Mesodermal cell (in vitro differentiated cells): ENCODE data around the gene R3HCC1L.
"Not testable (repeated sequence)": the region's sequence is repeated elsewhere in the genome, so short reads cannot be mapped to it uniquely, and the experiment has no call there.

Experiments
- H3K27ac ChIP-seq: 2 replicates; pipeline ENCODE4 v1.7.0; 2013; ENCODE audit warnings: mild to moderate bottlenecking, low read depth, low read length, moderate library complexity; ENCODE audit not compliant: severe bottlenecking
- H3K36me3 ChIP-seq: 2 replicates; pipeline ENCODE4 v1.7.1; 2013; ENCODE audit warnings: mild to moderate bottlenecking, low read length, moderate library complexity; ENCODE audit not compliant: control insufficient read depth, insufficient read depth
- H3K4me1 ChIP-seq: one replicate; pipeline ENCODE4 v1.7.1; 2013; ENCODE audit warnings: mild to moderate bottlenecking, low read length; ENCODE audit not compliant: insufficient read depth, control insufficient read depth, poor library complexity, severe bottlenecking
- H3K4me3 ChIP-seq: 2 replicates; pipeline ENCODE4 v1.7.0; 2013; ENCODE audit warnings: low read length, control low read depth, mild to moderate bottlenecking; ENCODE audit not compliant: insufficient read depth, poor library complexity, severe bottlenecking; ENCODE audit errors: extremely low read depth
- H3K9me3 ChIP-seq: 2 replicates; pipeline ENCODE4 v1.7.1; 2013; ENCODE audit warnings: mild to moderate bottlenecking, low read length, moderate library complexity; ENCODE audit not compliant: control insufficient read depth
- WGBS, 2 experiments: methylation state at CpG; one replicate each; pipeline ENCODE4 v1.1.5; 2013; ENCODE audit warnings: missing lambda C conversion rate in 2 of 2; ENCODE audit not compliant: insufficient coverage in 2 of 2; 5-methylcytosine and 5-hydroxymethylcytosine counted together

The R3HCC1L gene

GRCh38 chr10:98226508-98227144 is 92.2 kb downstream of the R3HCC1L start:
- no peak overlapping the region for H3K27ac ChIP-seq
- H3K36me3 ChIP-seq: peaks cover 10% of the 10 kb centered on the region
- no CpG with 5 or more reads among the region's 1 CpG for WGBS, 2 experiments
- peaks cover 9% of the 10 kb centered on the region for H3K9me3 ChIP-seq
- H3K4me3 ChIP-seq: no peak overlapping the region
- no peaks in the 10 kb centered on the region for H3K4me1 ChIP-seq

- H3K4me3 ChIP-seq, H3K9me3 ChIP-seq, H3K4me1 ChIP-seq, H3K27ac ChIP-seq: not testable (repeated sequence)
- WGBS, 2 experiments: no CpG with 5 or more reads among the region's 3 CpGs
- peaks cover 15% of the 10 kb centered on the region for H3K36me3 ChIP-seq
Observed at GRCh38 chr10:98227713-98228112, 93.3 kb downstream of the R3HCC1L start.

- not testable (repeated sequence) for H3K4me3 ChIP-seq, H3K9me3 ChIP-seq, H3K27ac ChIP-seq, H3K4me1 ChIP-seq
- peaks cover 15% of the 10 kb centered on the region for H3K36me3 ChIP-seq
- no CpG with 5 or more reads among the region's 1 CpG for WGBS, 2 experiments
Observed at GRCh38 chr10:98228266-98228665, 93.8 kb downstream of the R3HCC1L start.

GRCh38 chr10:98231417-98231816 is 97.0 kb downstream of the R3HCC1L start:
- H3K4me3 ChIP-seq: no peak overlapping the region
- no peaks in the 10 kb centered on the region for H3K4me1 ChIP-seq
- no peak overlapping the region for H3K27ac ChIP-seq
- H3K36me3 ChIP-seq: peaks cover 27% of the 10 kb centered on the region
- H3K9me3 ChIP-seq: peaks cover 5% of the 10 kb centered on the region
- 100% methylated on average over 1 to 3 of the region's 4 CpGs for WGBS, 2 experiments

GRCh38 chr10:98235846-98236245 is 101.4 kb downstream of the R3HCC1L start:
- H3K4me3 ChIP-seq: no peak overlapping the region
- no peaks in the 10 kb centered on the region for H3K4me1 ChIP-seq
- WGBS, 2 experiments: 77 to 97% methylated on average over 3 to 5 of the region's 5 CpGs
- no peaks in the 10 kb centered on the region for H3K9me3 ChIP-seq
- H3K27ac ChIP-seq: no peak overlapping the region
- H3K36me3 ChIP-seq: peaks cover 52% of the 10 kb centered on the region

- Histone ChIP-seq H3K4me3 (no peak overlapping the region), H3K36me3 (peaks cover 47% of the 10 kb centered on the region), H3K9me3 (no peaks in the 10 kb centered on the region), H3K4me1 (no peaks in the 10 kb centered on the region), H3K27ac (no peak overlapping the region)
- 95 to 100% methylated on average over 4 of the region's 5 CpGs for WGBS, 2 experiments
Observed at GRCh38 chr10:98236862-98237261, 102.4 kb downstream of the R3HCC1L start.

GRCh38 chr10:98238391-98238790 is 103.9 kb downstream of the R3HCC1L start:
- WGBS, 2 experiments: 100% methylated on average over 1 of the region's 1 CpG; no CpG with 5 or more reads in 1 of the 2 experiments
- Histone ChIP-seq H3K36me3 (peaks cover 43% of the 10 kb centered on the region), H3K9me3 (no peaks in the 10 kb centered on the region), H3K4me3 (no peak overlapping the region), H3K4me1 (no peaks in the 10 kb centered on the region), H3K27ac (no peak overlapping the region)

GRCh38 chr10:98240524-98240923 is 106.1 kb downstream of the R3HCC1L start:
- no CpG with 5 or more reads among the region's 3 CpGs for WGBS, 2 experiments
- H3K36me3 ChIP-seq: peaks cover 55% of the 10 kb centered on the region
- no peaks in the 10 kb centered on the region for H3K4me1 ChIP-seq
- no peak overlapping the region for H3K4me3 ChIP-seq
- no peaks in the 10 kb centered on the region for H3K9me3 ChIP-seq
- H3K27ac ChIP-seq: no peak overlapping the region

GRCh38 chr10:98242823-98243222 is 108.4 kb downstream of the R3HCC1L start:
- Histone ChIP-seq H3K4me1 (peaks cover 18% of the 10 kb centered on the region), H3K36me3 (peaks cover 48% of the 10 kb centered on the region), H3K9me3 (no peaks in the 10 kb centered on the region), H3K27ac (no peak overlapping the region), H3K4me3 (no peak overlapping the region)
- WGBS, 2 experiments: no CpG with 5 or more reads among the region's 1 CpG

- WGBS, 2 experiments: 94 to 100% methylated on average over 1 to 2 of the region's 5 CpGs
- Histone ChIP-seq H3K36me3 (peaks cover 53% of the 10 kb centered on the region), H3K27ac (no peak overlapping the region), H3K9me3 (no peaks in the 10 kb centered on the region), H3K4me3 (no peak overlapping the region), H3K4me1 (peaks cover 18% of the 10 kb centered on the region)
Observed at GRCh38 chr10:98244141-98244540, 109.7 kb downstream of the R3HCC1L start.

- peaks cover 54% of the 10 kb centered on the region for H3K36me3 ChIP-seq
- no peaks in the 10 kb centered on the region for H3K9me3 ChIP-seq
- WGBS, 2 experiments: 100% methylated on average over 1 to 2 of the region's 2 CpGs
- H3K4me1 ChIP-seq: peaks cover 18% of the 10 kb centered on the region
- H3K4me3 ChIP-seq: no peak overlapping the region
- H3K27ac ChIP-seq: no peak overlapping the region
Observed at GRCh38 chr10:98244586-98244985, 110.1 kb downstream of the R3HCC1L start.
